K562 (cell line): ENCODE measurements around the gene RGS6.

ENCODE experiments used
- CHD2 ChIP-seq: IDR thresholded peaks from 2 replicates; pipeline ENCODE4 v1.6.1; 2011; ENCODE audit warnings: low read depth, low read length
- EZH2 ChIP-seq: IDR thresholded peaks from 2 replicates; pipeline ENCODE4 v1.6.1; 2012; ENCODE audit warnings: low read depth, mild to moderate bottlenecking, inconsistent platforms, low read length, borderline replicate concordance
- HOXB6 ChIP-seq: fragments of 250-450 bp; sonication (Bioruptor Pico); IDR thresholded peaks from 2 replicates; pipeline ENCODE4 v1.5.1; 2022; ENCODE audit warnings: mild to moderate bottlenecking, borderline replicate concordance

DNA sequence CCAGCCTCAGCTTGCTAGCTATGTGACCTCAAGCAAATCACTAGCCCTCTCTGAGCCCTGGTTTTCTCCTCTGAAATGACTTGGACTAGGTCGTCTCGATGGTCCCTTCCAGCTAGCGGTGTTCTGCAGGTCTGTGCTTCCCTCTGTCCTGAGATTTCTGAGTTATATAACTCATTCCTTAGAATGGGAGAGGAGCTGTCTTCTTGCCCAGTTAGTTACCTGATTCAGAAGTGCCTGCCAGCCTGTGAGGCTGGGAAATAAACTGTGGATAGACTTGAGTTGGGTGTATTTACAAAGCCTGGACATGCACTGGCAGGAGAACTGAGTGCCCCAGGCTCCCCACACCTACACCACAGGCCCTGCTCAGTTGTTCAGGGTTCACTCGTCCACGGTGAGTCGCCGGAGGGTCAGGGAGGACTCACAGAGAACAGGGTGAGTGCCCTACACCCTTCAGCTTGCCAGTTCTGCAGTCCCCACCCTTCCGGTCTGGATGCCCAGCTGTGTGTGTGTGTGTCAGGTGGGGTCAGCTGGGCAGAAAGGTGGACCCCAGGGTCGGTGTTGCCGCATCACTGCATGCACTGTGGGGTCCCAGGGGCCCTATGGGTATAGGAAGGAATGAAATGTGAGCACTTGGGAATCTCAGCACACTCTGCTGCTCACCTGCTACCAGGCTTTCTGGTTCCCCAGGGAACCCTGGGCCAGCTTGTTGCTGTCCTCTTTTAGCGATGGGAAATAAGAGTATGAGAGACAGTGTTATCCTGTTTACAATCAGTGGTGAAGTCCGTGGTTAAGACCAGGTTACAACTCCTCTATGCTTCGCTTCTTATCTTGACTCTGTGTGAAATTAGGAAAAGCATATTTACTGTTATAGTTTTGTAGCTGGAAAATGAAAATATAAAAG is 613.4 kb downstream of the RGS6 start:
- TF ChIP-seq CHD2: no peak
- no peak for TF ChIP-seq HOXB6 (CRISPR knock-in tag)
- TF ChIP-seq EZH2: no peak
